GM23338 (cell line): ENCODE data around the gene PNPO. TPM values are rescaled to one million over a fixed set of nuclear protein-coding genes. Genes with fewer than 3 reads are reported as not detected.

Experiments used
- ATAC-seq: fragments of 200-7000 bp; cut with Tn5 transposase; 3 replicates; pipeline ENCODE4 v1.9.1; 2020
- DNase-seq: peaks from one replicate; pipeline ENCODE4 v3.0.0-alpha.2; 2015; ENCODE audit warnings: low spot score
- H2AFZ ChIP-seq: fragments of 200-600 bp; sonication (generic); 2 replicates; pipeline ENCODE4 v1.8.0; 2016; ENCODE audit warnings: antibody characterized with exemption, mild to moderate bottlenecking, moderate library complexity
- H3F3A ChIP-seq: fragments of 200-600 bp; sonication (generic); replicated peaks from 2 replicates; pipeline ENCODE4 v1.8.0; 2017; ENCODE audit warnings: antibody characterized with exemption, mixed run types, low read depth
- H3K27ac ChIP-seq: fragments of 200-600 bp; sonication (generic); 2 replicates; pipeline ENCODE4 v1.6.1; 2016; ENCODE audit warnings: low read depth
- H3K27me3 ChIP-seq: fragments of 200-600 bp; sonication (generic); 2 replicates; pipeline ENCODE4 v1.8.0; 2016; ENCODE audit warnings: mild to moderate bottlenecking, mixed run types, moderate library complexity; ENCODE audit not compliant: insufficient read depth
- H3K36me3 ChIP-seq: fragments of 200-600 bp; sonication (generic); 2 replicates; pipeline ENCODE4 v1.8.0; 2016; ENCODE audit warnings: mild to moderate bottlenecking; ENCODE audit not compliant: insufficient read depth
- H3K4me1 ChIP-seq: fragments of 200-600 bp; sonication (generic); 2 replicates; pipeline ENCODE4 v1.8.0; 2016; ENCODE audit warnings: mild to moderate bottlenecking, moderate library complexity; ENCODE audit not compliant: insufficient read depth
- H3K4me2 ChIP-seq: fragments of 200-600 bp; sonication (generic); 2 replicates; pipeline ENCODE4 v1.7.1; 2017; ENCODE audit warnings: mixed run types
- H3K4me3 ChIP-seq: fragments of 200-600 bp; sonication (generic); 2 replicates; pipeline ENCODE4 v1.6.1; 2016; ENCODE audit warnings: mixed run types
- H3K79me2 ChIP-seq: fragments of 200-600 bp; sonication (generic); replicated peaks from 2 replicates; pipeline ENCODE4 v1.8.0; 2017; ENCODE audit warnings: mild to moderate bottlenecking; ENCODE audit not compliant: insufficient read depth
- H3K9me2 ChIP-seq: fragments of 200-600 bp; sonication (generic); 2 replicates; pipeline ENCODE4 v1.8.0; 2017; ENCODE audit not compliant: insufficient read depth
- H4K20me1 ChIP-seq: fragments of 200-600 bp; sonication (generic); replicated peaks from 2 replicates; pipeline ENCODE4 v1.8.0; 2017; ENCODE audit warnings: mild to moderate bottlenecking; ENCODE audit not compliant: insufficient read depth
- H3K27ac Mint-ChIP-seq: 2 replicates; pipeline ENCODE4 v1.8.0; 2020; ENCODE audit warnings: inconsistent platforms, mild to moderate bottlenecking, moderate library complexity, mixed read lengths
- H3K27me3 Mint-ChIP-seq: 3 replicates; pipeline ENCODE4 v1.8.0; 2022; ENCODE audit warnings: low read depth, mild to moderate bottlenecking, moderate library complexity, mixed read lengths, inconsistent platforms; ENCODE audit not compliant: insufficient read depth, poor library complexity
- H3K36me3 Mint-ChIP-seq: 3 replicates; pipeline ENCODE4 v1.8.0; 2021; ENCODE audit warnings: low read depth, mild to moderate bottlenecking, inconsistent platforms, moderate library complexity, mixed read lengths
- H3K4me1 Mint-ChIP-seq: 3 replicates; pipeline ENCODE4 v1.8.0; 2020; ENCODE audit warnings: mild to moderate bottlenecking, inconsistent platforms, mixed read lengths
- H3K4me3 Mint-ChIP-seq: 3 replicates; pipeline ENCODE4 v1.8.0; 2021; ENCODE audit warnings: moderate library complexity, mild to moderate bottlenecking, inconsistent platforms, mixed read lengths
- H3K9me3 Mint-ChIP-seq: 3 replicates; pipeline ENCODE4 v1.8.0; 2020; ENCODE audit warnings: moderate library complexity, mild to moderate bottlenecking, inconsistent platforms, mixed read lengths
- CREB1 ChIP-seq: fragments of 250-450 bp; sonication (Bioruptor Pico); IDR thresholded peaks from 2 replicates; pipeline ENCODE4 v1.5.0; 2020; ENCODE audit warnings: low read depth, mild to moderate bottlenecking, moderate library complexity
- POLR2AphosphoS5 ChIP-seq: IDR thresholded peaks from 2 replicates; pipeline ENCODE4 v1.6.1; 2016; ENCODE audit warnings: antibody characterized with exemption, low read depth
- REST ChIP-seq: IDR thresholded peaks from one replicate; pipeline ENCODE4 v1.6.1; 2018; ENCODE audit warnings: antibody characterized with exemption; ENCODE audit not compliant: unreplicated experiment
- STAT1 ChIP-seq: IDR thresholded peaks from one replicate; pipeline ENCODE4 v1.6.1; 2016; ENCODE audit warnings: antibody characterized with exemption; ENCODE audit not compliant: unreplicated experiment
- ZNF114 ChIP-seq: fragments of 250-450 bp; sonication (Bioruptor Pico); IDR thresholded peaks from 2 replicates; pipeline ENCODE4 v1.5.0; 2020; ENCODE audit warnings: mild to moderate bottlenecking, moderate library complexity
- ZNF462 ChIP-seq: fragments of 250-450 bp; sonication (Bioruptor Pico); IDR thresholded peaks from 2 replicates; pipeline ENCODE4 v1.5.0; 2020; ENCODE audit warnings: mild to moderate bottlenecking, moderate library complexity
- polyA plus RNA-seq: library from polyadenylated mRNA; unstranded; fragments of >200 nt; fragmentation: Nextera tagmentation; extraction: Ambion mirVana; gene quantifications from 2 replicates; pipeline ENCODE4 v1.2.1, GENCODE V29; 2016
- total RNA-seq: library from RNA; depleted of rRNA; stranded (reverse); fragments of >200 nt; shearing (Covaris generic); gene quantifications from 2 replicates; pipeline ENCODE4 v1.2.3, GENCODE V29; 2014

PNPO gene
- total and polyA plus RNA-seq, 2 experiments from 2014 or later, result 5.0 to 12.7 TPM

GRCh38 chr17:47995241-47995935 is 54.0 kb downstream of the PNPO start:
- Histone ChIP-seq H3K9me2 (no peaks in the 10 kb centered on the region), H3K27ac (no peak overlapping the region), H3K36me3 (no peaks in the 10 kb centered on the region), H2AFZ (peak overlapping the region; percentile 96), H3F3A (0 out of 2 replicates have a peak, but pooled peaks cover 3% of the 10 kb centered on the region), H3K4me3 (peak overlapping the region; percentile 34; the same call in 1 of the 2 replicates), H3K79me2 (no peaks in the 10 kb centered on the region), H4K20me1 (no peaks in the 10 kb centered on the region), H3K4me1 (peaks cover 35% of the 10 kb centered on the region), H3K27me3 (no peaks in the 10 kb centered on the region), H3K4me2 (peak overlapping the region; percentile 57)
- TF ChIP-seq CREB1 (CRISPR knock-in tag) (no peak), ZNF114 (no peak), STAT1 (no peak), REST (no peak)
- DNase-seq (peak; percentile 55), ATAC-seq (peak; percentile 57)
- H3K27ac Mint-ChIP-seq, result peak overlapping the region; percentile 32; the same call in 1 of the 2 replicates
- H3K4me3 Mint-ChIP-seq, result no peak overlapping the region
- peaks cover 59% of the 10 kb centered on the region for H3K4me1 Mint-ChIP-seq
- H3K36me3 Mint-ChIP-seq, result no peaks in the 10 kb centered on the region
- H3K9me3 Mint-ChIP-seq, result no peaks in the 10 kb centered on the region; the same call in 2 of the 3 replicates
- peaks cover 15% of the 10 kb centered on the region for H3K27me3 Mint-ChIP-seq

GRCh38 chr17:47996201-47996600 is 54.8 kb downstream of the PNPO start:
- H3K4me2 ChIP-seq, result no peak overlapping the region
- H4K20me1 ChIP-seq, result no peaks in the 10 kb centered on the region
- H3K4me3 Mint-ChIP-seq, result no peak overlapping the region
- no peaks in the 10 kb centered on the region for H3K36me3 Mint-ChIP-seq
- no peak overlapping the region for H3K27ac ChIP-seq
- no peaks in the 10 kb centered on the region for H3K36me3 ChIP-seq
- H3K4me1 Mint-ChIP-seq, result peaks cover 54% of the 10 kb centered on the region
- DNase-seq, result no peak
- no peaks in the 10 kb centered on the region for H3K79me2 ChIP-seq
- no peak for ATAC-seq
- no peak overlapping the region for H3K27ac Mint-ChIP-seq
- peaks cover 28% of the 10 kb centered on the region for H3K4me1 ChIP-seq
- no peaks in the 10 kb centered on the region for H3K27me3 ChIP-seq
- 0 out of 2 replicates have a peak, but pooled peaks cover 3% of the 10 kb centered on the region for H3F3A ChIP-seq
- no peaks in the 10 kb centered on the region; the same call in 2 of the 3 replicates for H3K9me3 Mint-ChIP-seq
- TF ChIP-seq ZNF462 (CRISPR knock-in tag), result no peak
- TF ChIP-seq POLR2AphosphoS5, result no peak
- no peak overlapping the region for H3K4me3 ChIP-seq
- no peak overlapping the region for H2AFZ ChIP-seq
- peaks cover 10% of the 10 kb centered on the region for H3K27me3 Mint-ChIP-seq
- H3K9me2 ChIP-seq, result no peaks in the 10 kb centered on the region
